Measurements from ENCODE around the gene CLDN22. TPM values are rescaled to one million over a fixed set of nuclear protein-coding genes. Genes with fewer than 3 reads are reported as not detected.

Gene CLDN22
- total RNA-seq, 1 experiment from 2014 or later, result not detected

- H3K27ac ChIP-seq (ENCODE audit: low read depth, low read length), result no peak overlapping the region
- no peaks in the 10 kb centered on the region for H3K9me3 ChIP-seq (ENCODE audit: control insufficient read depth in 1 of 2, insufficient read depth in 1 of 2, low read depth in 1 of 2, low read length in 2 of 2)
- ATAC-seq, result no peak
- no peaks in the 10 kb centered on the region for H3K27me3 ChIP-seq (ENCODE audit: insufficient read depth, low read length)
- intact Hi-C loops (cut with micrococcal nuclease), result no loop called here
- DNase-seq (ENCODE audit: low read depth, low spot score), result no peak
- H3K4me2 ChIP-seq (ENCODE audit: low read length), result no peak overlapping the region
- no TSS peak for BruUV-seq (replicated peaks)
- no peak overlapping the region for H2AFZ ChIP-seq (ENCODE audit: low read depth, low read length, poor library complexity, severe bottlenecking)
- H3K4me3 ChIP-seq (replicated peaks in 1 of 2; ENCODE audit: low read depth in 1 of 2, low read length in 2 of 2), result no peak overlapping the region
- H4K20me1 ChIP-seq (ENCODE audit: insufficient read depth), result no peaks in the 10 kb centered on the region
- ChIA-PET POLR2A (no interaction called here), CTCF (no interaction called here), RAD21 (ENCODE audit: low non-redundant PET in 1 of 2, low total read pairs in 2 of 2, uncharacterized antibody in 2 of 2, unreplicated experiment in 2 of 2) (no interaction called here)
- H3K9me2 ChIP-seq (ENCODE audit: insufficient read depth), result no peaks in the 10 kb centered on the region
- TF ChIP-seq ZNF274 (IDR thresholded peaks at IDR 0.05; ENCODE audit: low read depth, low read length), result no peak
- TF ChIP-seq EZH2phosphoT487 (IDR thresholded peaks at IDR 0.05; ENCODE audit: borderline replicate concordance), result no peak
- TF ChIP-seq TCF7L2 (IDR thresholded peaks at IDR 0.05; ENCODE audit: borderline replicate concordance, extremely low read depth, insufficient read depth, insufficient read length), result no peak
- no peak for TF ChIP-seq ZFX (IDR thresholded peaks at IDR 0.05)
- no peak for TF ChIP-seq CTCF (IDR thresholded peaks at IDR 0.05 in 2 of 3, conservative IDR thresholded peaks at IDR 0.05 in 1 of 3; ENCODE audit: borderline replicate concordance in 1 of 3, insufficient read depth in 1 of 3, low read depth in 2 of 3, low read length in 2 of 3)
- no peak for TF ChIP-seq RAD21 (IDR thresholded peaks at IDR 0.05; ENCODE audit: low read depth)
- no peak for TF ChIP-seq JUND (IDR thresholded peaks at IDR 0.05)
- no peak for TF ChIP-seq MAX (IDR thresholded peaks at IDR 0.05)
- TF ChIP-seq ATF3 (IDR thresholded peaks at IDR 0.05), result no peak
- TF ChIP-seq CEBPB (IDR thresholded peaks at IDR 0.05; ENCODE audit: low read depth), result no peak
- TF ChIP-seq EGR1 (IDR thresholded peaks at IDR 0.05; ENCODE audit: low read depth), result no peak
- no peak for TF ChIP-seq ZBTB33 (IDR thresholded peaks at IDR 0.05; ENCODE audit: extremely low read depth, insufficient replicate concordance, low read length)
- TF ChIP-seq EZH2 (IDR thresholded peaks at IDR 0.05), result no peak
- no peak for TF ChIP-seq YY1 (IDR thresholded peaks at IDR 0.05; ENCODE audit: extremely low read depth, insufficient replicate concordance, low read depth, low read length)
- TF ChIP-seq REST (IDR thresholded peaks at IDR 0.05; ENCODE audit: low read depth), result no peak
- no peaks in the 10 kb centered on the region for H3K4me1 ChIP-seq (ENCODE audit: control insufficient read depth in 1 of 2, insufficient read depth in 2 of 2, low read length in 2 of 2)
- peaks cover 11 to 39% of the 10 kb centered on the region in 2 experiments; a peak in 3 of 4 replicates for H3K36me3 ChIP-seq (ENCODE audit: control insufficient read depth in 1 of 2, insufficient read depth in 2 of 2, low read length in 2 of 2)
- no peaks in the 10 kb centered on the region for H3K79me2 ChIP-seq (ENCODE audit: insufficient read depth, low read length)
- no peak overlapping the region for H3K9ac ChIP-seq (ENCODE audit: low read length)
Observed at GRCh38 chr4:183287309-183287659, 32.8 kb downstream of the CLDN22 start.
